ENCODE data around the gene AHR.

AHR gene

DNA sequence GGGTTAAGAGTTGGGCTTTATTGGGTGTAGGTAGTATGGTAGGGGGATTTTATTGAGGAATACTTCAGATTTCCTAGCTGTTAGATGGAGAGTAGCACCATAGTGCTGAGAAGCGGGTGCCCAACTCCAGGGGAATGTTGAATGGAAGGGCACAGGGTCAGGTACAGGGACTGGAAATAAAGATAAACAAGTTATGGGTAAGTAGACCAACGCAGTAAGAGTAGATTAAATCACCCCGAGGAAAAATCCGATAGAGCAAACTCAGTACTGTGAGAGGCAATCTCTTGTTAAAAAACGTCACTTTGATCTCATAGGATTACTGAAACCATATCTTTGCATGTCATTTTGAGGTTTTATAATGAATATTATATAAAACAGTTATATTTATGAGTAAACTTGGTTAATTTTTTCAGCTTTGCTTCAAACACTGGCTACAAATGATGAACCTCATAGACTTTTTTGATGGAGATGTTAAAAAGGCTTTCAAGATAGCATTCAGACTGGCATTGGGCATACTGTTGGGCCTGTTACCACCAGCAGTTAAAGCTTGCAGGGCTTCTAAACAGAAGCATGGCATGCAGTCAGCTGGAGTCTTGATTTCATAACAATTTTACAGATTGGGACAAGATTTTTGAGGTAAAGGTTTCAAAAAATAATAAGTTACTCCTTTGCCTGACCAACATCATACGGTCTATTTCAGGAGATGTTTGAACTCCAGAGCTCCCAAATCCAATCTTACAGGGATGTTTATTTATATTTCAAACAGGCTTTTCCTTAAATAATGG, 7.1 kb downstream of the AHR start:
- DNase-seq: no peak

DNA sequence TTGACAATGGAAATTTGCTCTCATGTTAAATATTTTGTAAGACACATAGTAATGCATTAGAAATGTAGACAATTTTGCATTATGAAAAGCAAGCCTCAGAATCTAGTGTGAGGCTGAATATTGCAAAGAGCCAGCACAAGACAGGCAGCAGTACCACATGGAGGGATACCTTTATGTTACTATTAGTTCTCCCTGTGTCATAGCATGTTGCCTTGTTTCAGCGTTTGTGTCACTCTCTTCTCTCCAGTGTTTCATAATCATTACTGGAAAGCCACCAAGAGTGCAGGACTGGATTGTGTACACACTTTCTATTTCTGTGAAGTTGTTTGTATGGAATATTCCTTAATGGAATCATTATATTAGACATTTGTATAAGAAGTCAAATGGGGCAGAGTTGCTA, 8.5 kb downstream of the AHR start:
- no peak for DNase-seq

DNA sequence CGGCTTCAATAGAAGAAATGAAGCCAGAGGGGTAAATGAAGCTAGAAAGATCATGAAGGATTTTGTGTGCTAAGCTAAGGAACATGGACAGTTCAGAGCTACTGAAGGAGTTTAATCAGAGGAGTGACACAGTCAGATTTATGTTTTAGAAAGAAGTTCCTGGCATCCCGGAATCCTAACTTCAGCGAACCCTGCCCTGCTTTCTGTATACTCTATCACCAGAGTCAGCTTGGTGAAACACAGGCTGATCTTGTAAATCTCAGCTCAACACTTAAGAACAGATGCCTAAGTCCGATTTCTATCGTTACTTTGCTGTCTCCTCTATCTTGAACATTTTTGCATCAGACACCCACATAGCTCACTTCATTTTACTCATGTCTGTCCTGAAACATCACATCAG, 9.1 kb downstream of the AHR start:
- DNase-seq: no peak

DNA sequence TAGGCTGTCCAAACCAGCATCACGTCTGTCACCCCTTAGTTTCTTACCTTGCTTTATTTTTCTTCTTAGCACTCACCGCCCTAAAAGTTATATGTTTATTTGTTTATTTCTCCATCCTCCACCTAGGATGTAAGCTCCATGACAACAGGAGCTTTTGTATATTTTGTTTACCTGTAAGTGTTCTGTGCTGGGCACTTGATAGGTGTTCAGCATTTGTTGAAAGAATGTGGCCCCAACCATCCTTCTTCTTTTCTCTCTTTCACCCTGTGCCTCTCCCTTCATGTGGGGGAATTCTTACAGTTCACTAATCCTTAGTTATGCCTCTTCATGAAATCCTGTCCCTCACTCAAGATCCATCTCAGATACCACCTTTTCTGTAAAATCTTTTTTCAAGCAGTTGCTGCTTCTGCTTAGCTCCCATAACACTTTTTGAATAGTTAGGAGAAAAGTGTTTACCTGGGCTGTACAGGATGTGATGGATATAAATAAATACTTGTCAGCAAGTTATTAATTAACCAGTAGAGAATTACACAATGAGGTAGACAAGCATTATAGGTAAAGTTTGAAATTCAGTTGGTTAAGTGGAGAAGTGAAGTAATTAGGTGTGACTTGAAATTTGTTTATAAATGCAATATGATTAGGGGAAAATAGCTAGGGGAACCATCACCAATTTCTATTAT, 9.7 kb downstream of the AHR start:
- DNase-seq: no peak

DNA sequence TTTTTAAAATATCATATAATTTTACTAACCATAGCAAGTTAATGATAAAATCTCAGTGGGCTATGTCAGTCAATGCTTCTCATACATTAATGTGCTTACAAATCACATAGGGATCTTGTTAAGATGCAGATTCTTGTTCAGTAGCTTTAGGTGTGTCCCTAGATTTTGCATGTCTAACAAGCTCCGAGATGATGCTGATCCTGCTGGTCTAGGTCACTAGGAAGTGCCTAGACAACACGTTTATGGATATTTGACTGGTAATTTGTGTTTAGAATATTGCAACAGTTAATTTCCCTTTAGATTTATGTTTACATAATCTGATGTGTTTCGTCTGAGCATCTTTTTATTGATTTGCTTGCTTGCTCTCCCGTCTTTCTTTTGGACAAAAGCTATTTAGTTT, 12.7 kb downstream of the AHR start:
- no peak for DNase-seq

DNA sequence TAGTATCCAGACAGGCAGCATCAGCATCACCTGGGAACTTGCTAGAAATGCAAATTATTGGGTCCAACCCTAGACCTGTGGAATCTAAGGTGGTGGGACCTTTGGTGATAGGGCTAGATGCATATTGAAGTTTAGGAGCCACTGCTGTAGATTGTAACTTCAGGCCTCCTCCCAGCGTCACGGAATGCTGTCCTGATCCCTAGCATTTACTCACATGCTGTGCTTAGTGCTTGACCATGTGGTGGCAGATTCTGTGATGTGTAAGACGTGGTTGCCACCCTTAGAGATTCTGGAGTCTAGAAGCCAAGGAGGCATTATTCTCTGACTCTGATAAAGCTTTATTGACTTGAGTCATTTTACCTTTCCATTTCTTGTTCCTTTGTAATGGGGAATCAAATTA, 13.5 kb downstream of the AHR start:
- no peak for DNase-seq

DNA sequence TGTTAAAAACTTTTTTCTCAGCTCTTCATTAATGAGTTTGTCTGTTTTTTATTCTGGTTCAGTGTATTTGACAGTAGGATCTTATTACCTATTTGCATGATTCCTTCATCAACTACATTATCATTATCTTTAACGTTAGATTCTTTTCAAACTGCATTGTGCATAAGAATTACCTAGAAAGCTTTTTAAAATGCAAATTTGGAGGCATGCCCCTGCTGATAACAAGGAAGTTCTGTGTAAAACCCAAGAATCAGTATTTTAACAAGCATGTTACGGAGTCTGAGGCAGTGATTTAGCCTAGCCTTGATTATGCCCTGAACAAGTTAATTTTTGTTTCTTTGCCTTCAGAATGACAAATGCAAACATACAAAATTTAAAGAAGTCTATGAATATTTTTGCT, 14.2 kb downstream of the AHR start:
- no peak for DNase-seq

DNA sequence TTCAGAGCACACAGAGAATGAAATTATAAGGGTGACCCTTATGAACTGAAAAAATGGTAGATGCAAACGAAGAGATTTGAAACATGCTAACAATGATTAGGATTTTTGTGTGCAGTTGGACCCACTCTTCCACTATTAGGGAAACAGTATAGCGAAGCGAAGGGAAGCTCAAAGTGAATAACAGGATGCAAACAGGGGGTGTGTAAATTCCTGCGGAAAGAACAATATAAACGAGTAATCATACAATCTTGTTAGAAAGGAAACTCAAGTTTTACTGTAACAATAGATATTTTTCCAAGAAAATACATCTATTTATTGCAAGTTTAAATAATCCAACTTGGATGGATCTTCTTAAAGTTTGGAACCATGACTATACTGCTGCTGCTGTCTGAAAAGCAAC, 14.7 kb downstream of the AHR start:
- DNase-seq: no peak

DNA sequence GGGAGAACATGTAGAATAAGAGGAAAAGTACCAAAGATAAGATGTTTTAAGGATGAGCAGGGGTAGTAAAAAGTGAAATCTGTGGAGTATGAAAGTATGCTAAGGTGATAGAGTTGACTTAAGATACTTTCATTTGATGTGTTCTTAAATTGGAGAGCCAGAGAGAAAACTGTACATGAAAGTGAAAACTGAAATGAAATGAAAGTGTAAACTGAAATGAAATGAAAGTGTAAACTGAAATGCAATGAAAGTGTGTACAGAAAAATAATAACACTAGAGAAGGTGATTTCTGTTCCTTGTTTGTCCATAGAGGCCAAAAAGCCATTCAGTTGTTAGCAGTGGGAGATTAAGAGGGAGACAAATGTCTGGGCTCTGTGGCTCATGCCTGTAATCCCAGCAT, 17.5 kb downstream of the AHR start:
- DNase-seq: no peak

DNA sequence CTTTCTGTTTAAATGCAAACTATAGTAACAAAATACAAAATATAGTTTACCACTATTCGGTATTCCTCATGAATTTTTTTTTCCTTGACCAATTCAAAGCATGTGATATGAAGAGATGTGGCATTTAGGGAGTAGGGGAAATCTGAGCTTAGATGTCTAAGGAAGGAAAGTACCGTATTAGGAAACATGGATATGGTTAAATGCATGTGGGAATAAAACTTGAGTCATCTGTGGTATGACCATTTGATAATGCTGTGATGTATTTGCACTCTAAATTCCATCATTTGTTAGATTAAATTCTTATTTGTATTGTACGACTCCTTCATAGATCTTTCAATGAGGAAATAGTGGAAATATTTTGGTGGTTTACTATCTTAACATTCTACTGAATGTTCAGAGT, 19.7 kb downstream of the AHR start:
- no peak for DNase-seq

DNA sequence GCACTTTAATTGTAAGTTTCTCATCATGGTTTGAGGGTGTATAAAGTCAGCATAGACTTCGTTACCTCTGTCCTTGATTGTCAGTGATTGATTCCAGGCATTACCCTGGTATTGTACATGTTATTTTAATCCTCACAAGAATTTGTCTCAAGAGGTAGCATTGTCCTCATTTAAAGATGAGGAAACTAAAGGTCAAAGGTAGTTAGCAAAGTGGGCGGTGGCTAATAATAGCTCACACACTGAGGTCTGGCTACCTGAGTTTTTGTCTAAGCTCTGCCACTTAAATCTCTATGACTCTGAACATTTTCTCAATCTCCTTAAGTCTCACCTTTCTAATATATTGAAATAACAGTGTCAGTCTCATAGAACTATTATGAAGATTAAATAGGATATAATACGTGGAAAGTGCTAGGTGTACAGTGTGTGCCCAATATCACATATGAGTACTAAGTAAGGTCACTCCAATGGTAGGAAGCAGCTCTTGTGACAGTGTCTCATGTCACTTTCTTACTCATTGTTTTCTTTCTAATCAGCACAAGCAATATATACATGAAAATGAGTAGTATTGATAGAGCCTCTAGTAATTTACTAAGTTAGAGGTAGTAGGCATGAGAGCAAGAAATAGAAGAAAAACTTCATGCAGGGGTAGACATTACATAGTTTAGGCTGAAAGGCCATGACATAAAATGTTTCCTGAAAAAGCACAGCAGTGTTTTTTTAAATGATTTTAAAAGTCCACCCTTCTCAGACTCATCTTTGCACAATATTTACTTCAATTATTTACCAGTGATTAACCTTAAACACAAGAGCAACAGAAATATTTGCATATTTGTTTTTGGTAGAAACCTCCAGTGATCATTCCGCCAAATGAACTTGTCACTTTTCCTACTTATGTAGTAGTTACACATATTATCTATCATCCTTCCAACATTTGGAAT, 21.0 kb downstream of the AHR start:
- DNase-seq: no peak

DNA sequence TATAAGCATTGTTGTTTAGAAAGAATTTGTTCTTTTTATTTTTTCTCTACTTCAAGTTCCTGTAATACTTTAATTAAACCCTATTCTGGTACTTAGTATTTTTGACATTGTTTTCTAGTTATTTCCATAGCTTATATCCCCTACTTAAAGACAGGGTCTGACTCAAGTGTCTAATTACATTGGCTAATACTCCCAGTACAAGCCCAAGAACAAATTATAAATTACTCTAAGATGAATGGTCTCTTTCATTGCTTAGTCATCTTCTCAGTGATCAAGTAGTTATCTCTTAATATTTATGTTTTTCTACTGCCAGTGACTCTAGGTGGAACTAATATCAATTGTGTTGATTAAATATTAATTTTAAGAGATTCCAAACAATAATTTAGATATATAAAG, 21.6 kb downstream of the AHR start:
- no peak for DNase-seq

DNA sequence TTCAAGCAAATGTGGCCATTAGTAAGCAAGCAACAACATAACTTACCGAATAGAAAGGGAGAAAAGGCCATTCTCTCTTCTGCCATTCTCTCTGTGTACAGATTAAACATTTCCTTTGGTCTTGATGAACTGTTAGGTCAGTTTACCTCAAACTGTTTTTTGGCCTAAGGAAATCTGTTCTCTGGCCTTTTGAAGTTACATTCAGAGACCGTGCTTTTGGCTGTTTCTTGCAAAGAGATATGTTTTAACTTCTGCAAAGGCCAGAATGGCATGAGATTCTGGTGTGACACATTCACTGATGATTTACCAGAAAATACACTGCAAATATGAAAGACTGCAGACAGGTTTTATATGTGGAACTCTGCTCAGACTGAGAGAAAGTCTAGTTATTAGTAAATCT, 22.2 kb downstream of the AHR start:
- DNase-seq: no peak

DNA sequence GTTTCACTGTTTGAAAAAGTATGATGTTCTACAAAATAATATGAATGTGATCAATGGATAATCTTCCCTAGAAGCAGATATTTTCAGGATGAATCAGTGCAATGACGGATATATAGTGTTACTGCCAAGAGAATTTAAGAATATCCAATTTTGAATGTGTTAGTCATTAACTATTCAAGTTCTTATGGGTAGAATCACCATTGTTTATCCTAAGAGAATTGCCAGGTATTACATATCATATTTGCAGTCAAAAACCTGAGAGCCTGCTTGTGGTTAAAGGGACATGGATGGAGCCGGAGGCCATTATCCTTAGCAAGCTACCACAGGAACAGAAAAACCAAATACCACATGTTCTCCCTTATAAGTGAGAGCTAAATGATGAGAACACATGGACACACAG, 26.9 kb downstream of the AHR start:
- DNase-seq: no peak

DNA sequence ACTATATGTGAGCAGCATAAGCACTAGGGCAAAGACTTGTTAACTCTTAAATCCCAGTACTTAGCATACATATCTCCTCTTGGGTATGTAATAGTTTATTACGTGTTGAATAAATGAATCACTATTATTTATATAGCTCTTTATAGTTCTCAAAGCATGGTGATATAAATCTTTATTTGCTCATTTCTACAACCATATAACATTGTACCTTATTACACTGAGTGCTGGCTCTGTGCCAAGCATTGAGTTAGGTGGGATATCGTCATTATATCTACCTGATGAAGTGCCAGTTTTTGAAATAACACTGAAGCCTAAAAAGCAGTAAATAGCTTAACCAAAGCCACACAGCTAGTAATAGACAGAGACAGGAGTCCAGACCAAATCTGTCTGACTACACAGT, 27.9 kb downstream of the AHR start:
- DNase-seq: no peak

DNA sequence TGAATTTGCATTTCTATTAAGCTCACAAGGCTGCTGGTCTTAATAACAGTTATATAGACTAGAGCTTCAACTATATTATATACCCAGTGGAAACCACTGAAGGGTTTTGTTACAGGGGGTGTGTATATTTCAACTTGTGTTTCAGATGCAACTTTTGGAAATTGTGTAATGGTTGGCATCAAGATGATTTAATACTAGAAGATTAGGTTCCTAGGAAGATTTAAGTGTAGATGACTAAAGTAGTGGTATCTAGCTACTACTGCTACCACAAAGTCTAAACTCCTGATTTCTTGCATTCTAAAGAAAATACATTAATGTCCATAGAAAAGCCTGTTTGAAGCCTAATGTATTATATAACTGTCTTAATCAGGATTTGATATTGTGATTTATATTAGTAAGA, 30.2 kb downstream of the AHR start:
- DNase-seq: no peak

DNA sequence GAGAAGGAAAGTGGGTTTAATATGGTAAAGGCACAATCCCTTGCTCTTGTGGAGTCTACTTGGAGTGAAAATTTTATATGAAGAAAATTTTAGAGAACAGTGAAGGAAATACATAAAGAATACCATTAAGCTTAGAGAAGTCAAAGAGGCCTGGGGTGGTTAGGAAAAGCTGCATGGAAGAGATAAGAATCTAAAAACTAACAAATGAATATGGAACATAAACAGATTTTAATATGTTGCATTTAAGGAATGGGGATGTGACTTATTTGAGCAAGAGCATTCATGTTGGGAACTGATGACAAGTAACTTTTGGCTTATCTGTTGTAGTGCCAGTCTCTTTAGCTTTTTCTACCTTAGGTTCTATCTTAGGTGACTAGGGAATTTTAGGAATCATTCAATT, 31.0 kb downstream of the AHR start:
- DNase-seq: no peak

DNA sequence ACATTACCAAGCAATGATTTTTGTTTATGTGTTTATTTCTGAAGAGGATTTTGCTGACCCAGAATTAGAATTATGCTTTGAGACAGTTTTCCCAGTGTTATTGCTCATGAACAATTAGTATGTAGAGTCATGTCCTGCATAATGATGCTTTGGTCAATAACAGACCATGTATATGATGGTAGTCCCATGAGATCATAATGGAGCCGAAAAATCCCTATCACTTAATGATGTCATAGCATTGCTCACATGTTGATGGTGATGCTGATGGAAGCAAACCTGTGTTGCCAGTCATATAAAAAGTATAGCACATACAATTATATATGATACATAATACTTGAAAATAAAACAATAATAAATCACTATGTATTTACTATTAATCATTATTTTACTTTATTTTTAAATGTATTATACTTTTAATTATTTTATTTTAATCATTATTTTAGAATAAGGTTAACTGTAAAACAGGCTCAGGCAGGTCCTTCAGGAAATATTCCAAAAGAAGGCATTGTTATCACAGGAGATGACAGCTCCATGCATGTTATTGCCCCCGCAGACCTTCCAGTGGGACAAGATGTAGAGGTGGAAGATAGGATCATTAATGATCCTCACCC, 33.5 kb downstream of the AHR start:
- no peak for DNase-seq

DNA sequence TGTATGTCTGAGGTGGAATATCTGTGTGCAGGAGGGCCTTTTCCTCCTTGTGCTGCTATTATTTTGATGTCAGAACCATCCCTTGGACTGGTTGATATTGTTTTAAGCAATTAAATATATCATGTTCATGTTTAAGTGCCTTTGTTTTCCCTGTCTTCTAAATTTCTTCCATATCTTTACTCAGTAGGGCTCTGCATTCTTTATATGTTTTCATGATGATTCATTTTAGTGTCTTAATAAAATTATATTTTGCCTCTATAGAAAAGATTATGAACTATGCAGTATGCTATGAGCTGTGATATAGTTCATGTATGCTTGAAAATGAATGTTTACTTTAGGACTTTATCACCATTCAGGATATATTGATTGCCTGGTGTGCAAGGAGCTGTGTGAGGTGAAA, 34.8 kb downstream of the AHR start:
- DNase-seq: no peak

DNA sequence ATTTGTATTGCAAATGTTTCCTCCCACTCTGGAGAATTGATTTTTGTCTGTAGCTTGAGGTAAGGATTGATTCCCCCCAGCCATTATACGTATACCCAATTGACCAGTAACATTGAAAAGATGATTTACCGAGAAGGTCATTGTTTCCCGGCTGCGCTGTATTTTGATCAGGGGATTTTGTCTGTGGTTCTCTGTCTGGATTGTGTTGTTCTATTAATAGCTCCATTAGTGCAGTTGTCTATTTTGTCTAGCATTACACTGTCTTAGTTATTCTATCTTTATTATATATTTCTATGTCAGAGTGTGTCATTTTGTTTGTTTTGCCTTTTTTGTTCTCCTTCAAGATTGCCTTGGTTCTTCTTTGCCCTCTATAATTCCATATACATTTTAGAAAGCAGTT, 37.7 kb downstream of the AHR start:
- no peak for DNase-seq

DNA sequence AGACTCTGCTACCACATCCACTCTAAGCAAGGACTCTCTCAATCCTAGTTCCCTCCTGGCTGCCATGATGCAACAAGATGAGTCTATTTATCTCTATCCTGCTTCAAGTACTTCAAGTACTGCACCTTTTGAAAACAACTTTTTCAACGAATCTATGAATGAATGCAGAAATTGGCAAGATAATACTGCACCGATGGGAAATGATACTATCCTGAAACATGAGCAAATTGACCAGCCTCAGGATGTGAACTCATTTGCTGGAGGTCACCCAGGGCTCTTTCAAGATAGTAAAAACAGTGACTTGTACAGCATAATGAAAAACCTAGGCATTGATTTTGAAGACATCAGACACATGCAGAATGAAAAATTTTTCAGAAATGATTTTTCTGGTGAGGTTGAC, 40.7 kb downstream of the AHR start:
- DNase-seq: no peak

DNA sequence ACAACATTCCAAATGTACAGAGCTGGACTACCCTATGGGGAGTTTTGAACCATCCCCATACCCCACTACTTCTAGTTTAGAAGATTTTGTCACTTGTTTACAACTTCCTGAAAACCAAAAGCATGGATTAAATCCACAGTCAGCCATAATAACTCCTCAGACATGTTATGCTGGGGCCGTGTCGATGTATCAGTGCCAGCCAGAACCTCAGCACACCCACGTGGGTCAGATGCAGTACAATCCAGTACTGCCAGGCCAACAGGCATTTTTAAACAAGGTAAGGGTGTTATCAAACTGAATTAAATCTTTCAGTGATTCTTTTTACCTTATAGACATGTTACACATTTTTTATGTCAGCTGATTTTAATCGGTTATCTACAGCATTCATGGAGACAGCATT, 41.5 kb downstream of the AHR start:
- no peak for DNase-seq

DNA sequence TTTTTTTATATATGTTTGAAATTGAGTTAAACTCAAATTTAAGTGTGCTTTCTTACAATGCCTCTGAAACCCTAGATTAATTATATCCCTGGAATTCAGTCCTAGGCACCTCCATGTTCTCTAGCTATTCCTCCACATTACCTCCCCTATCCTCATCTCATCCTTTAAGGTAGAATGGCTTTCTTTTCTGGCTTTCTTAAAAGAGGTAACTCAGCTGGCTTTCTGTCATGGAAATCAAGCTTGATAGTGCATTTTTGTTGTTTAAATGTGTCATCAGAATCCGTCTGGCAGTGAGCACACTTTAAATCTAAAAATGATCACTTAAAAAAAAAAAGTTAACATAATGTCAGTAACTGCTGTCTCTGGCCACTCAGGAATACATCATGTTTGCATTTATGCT, 42.2 kb downstream of the AHR start:
- DNase-seq: no peak

All from NK-92 treated with Interleukin-12 subunit alpha and Interleukin-12 subunit beta, amount 100 ng/mL, for 24 hours (cell line).